ENCODE data around the gene CDKN2A.

Gene CDKN2A

DNA sequence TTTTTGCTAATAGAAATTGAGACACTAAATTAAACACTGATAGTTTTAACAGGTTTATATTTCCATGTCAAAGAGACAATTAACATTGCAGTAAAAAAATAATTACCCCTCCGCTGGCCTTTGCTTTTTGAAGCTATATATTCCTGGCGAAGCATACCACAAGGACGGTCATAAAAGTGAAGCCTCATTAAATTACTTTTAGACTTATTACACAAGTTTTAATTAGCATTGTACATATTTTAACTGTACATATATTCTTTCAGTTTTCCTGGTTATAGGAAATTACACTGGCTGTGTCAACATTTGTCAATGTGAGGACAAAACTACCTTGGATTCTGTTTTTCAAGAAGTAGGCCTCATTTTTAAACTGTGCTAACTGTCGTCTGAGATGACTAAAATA, 1.2 kb downstream of the CDKN2A start:
- Histone ChIP-seq H3K27ac (ENCODE audit: low read depth, low read length) (peak overlapping the region; percentile 91), H4K20me1 (ENCODE audit: low read depth, low read length) (peaks cover 7% of the 10 kb centered on the region; the same call in 1 of the 2 replicates), H3K4me2 (ENCODE audit: low read depth, low read length, poor library complexity, severe bottlenecking) (peak overlapping the region; percentile 93), H3K9me3 (ENCODE audit: insufficient read depth, low read length) (no peaks in the 10 kb centered on the region), H3K27me3 (ENCODE audit: low read length) (no peaks in the 10 kb centered on the region), H3K36me3 (ENCODE audit: low read length) (peaks cover 24% of the 10 kb centered on the region), H3K9me2 (replicated peaks; ENCODE audit: insufficient read depth, low read length) (no peaks in the 10 kb centered on the region), H3F3A (ENCODE audit: insufficient read depth) (peaks cover 8% of the 10 kb centered on the region), H3K4me3 (ENCODE audit: insufficient read depth, low read length, poor library complexity, severe bottlenecking) (peak overlapping the region; percentile 87), H3K9ac (ENCODE audit: low read length) (peak overlapping the region; percentile 88), H2AFZ (ENCODE audit: low read depth, low read length, severe bottlenecking) (peak overlapping the region; percentile 93), H3K79me2 (ENCODE audit: insufficient read depth, low read length) (peaks cover 66% of the 10 kb centered on the region)
- TF ChIP-seq, protein P1, sequence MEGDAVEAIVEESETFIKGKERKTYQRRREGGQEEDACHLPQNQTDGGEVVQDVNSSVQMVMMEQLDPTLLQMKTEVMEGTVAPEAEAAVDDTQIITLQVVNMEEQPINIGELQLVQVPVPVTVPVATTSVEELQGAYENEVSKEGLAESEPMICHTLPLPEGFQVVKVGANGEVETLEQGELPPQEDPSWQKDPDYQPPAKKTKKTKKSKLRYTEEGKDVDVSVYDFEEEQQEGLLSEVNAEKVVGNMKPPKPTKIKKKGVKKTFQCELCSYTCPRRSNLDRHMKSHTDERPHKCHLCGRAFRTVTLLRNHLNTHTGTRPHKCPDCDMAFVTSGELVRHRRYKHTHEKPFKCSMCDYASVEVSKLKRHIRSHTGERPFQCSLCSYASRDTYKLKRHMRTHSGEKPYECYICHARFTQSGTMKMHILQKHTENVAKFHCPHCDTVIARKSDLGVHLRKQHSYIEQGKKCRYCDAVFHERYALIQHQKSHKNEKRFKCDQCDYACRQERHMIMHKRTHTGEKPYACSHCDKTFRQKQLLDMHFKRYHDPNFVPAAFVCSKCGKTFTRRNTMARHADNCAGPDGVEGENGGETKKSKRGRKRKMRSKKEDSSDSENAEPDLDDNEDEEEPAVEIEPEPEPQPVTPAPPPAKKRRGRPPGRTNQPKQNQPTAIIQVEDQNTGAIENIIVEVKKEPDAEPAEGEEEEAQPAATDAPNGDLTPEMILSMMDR (IDR thresholded peaks at IDR 0.05; ENCODE audit: insufficient read depth, low read length, poor library complexity, severe bottlenecking), result no peak
- TF ChIP-seq EZH2phosphoT487 (conservative IDR thresholded peaks at IDR 0.05; ENCODE audit: low read length), result no peak

DNA sequence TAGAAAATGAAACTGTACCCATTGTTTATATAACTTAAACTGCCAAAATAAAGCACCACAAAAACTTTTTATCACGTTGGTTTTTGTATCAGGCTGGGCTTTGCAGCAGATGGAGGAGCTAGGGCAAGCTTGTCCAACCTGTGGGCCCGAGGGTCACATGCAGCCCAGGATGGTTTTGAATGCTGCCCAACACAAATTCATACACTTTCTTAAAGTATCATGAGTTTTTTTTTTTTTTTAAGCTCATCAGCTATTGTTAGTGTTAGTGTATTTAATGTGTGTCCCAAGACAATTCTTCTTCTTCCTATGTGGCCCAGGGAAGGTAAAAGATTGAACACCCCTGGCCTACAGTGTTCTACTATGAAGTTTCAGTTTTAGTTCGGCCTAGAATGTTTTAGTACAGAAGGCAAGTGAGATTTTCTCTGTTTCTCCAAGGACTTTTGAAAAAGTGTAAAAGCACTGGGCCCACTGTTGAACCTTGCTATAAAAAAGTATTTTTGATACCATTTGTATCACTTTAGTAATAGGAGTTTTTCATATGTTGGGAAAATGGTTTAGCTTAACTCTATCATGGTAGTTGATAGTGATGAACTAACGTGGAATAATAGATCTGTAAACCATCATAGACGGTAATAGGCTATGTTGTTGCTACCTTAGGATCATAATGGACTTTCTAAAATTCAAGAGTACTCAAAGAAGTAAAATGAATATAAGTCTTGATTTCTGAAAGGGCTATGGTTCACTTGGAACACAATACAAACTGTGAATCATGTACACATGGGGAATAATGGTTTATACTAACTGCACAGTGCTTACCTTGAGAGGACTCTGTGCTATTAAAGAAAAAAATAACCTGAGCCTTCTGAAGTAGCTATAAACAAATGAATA, 2.9 kb downstream of the CDKN2A start:
- Histone ChIP-seq H3K27me3 (ENCODE audit: low read length) (no peaks in the 10 kb centered on the region), H3K27ac (ENCODE audit: low read depth, low read length) (no peak overlapping the region), H3K4me3 (ENCODE audit: insufficient read depth, low read length, poor library complexity, severe bottlenecking) (peak overlapping the region; percentile 87)

DNA sequence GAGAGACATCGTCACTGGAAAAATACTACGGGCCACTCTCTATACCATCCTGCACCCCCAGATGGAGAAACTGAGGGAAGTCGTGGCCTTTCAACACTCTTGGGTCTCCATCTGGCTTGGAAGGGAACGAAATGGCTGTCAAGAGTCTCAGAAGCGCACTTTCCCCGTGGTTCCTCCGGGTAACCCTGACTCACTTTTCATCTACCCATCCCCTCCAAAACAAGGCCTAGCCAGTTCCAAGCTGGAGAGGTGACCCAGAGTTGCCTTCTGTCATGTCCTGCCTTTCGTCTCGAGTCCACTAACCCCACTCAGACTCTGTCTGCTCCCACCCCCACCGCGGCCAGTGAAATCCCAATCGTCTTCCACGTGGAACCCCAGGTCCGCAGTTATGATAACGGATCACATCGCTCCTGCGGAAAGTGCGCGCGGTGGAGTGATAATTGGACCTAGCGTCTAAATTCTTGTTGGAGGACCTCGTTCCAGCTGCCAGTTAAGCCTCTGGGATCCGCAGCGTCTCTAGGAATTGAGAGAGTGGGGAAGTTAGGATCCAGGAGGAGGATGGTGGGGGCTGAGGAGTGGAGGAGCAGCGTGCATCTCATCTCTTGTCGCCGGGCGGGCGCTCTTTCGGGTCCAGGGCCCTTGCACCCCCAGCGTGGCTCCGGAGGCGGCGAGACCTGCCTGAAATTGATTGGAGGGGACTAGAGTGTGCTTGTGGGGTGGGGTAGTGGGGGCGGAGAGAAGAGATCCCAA, 4.6 kb downstream of the CDKN2A start:
- Histone ChIP-seq H2AFZ (ENCODE audit: low read depth, low read length, severe bottlenecking) (no peak overlapping the region), H3K4me2 (ENCODE audit: low read depth, low read length, poor library complexity, severe bottlenecking) (no peak overlapping the region), H3K27ac (ENCODE audit: low read depth, low read length) (no peak overlapping the region), H3K9me3 (ENCODE audit: insufficient read depth, low read length) (no peaks in the 10 kb centered on the region), H3K36me3 (ENCODE audit: low read length) (peaks cover 34% of the 10 kb centered on the region; the same call in 1 of the 2 replicates), H3F3A (ENCODE audit: insufficient read depth) (peaks cover 4% of the 10 kb centered on the region), H3K4me3 (ENCODE audit: insufficient read depth, low read length, poor library complexity, severe bottlenecking) (no peak overlapping the region), H3K27me3 (ENCODE audit: low read length) (no peaks in the 10 kb centered on the region), H3K79me2 (ENCODE audit: insufficient read depth, low read length) (peaks cover 82% of the 10 kb centered on the region), H3K9ac (ENCODE audit: low read length) (no peak overlapping the region), H4K20me1 (ENCODE audit: low read depth, low read length) (peaks cover 7% of the 10 kb centered on the region; the same call in 1 of the 2 replicates), H3K9me2 (replicated peaks; ENCODE audit: insufficient read depth, low read length) (no peaks in the 10 kb centered on the region)
- no peak for TF ChIP-seq EZH2phosphoT487 (conservative IDR thresholded peaks at IDR 0.05; ENCODE audit: low read length)

More for the DNA sequence above, 2.9 kb downstream of the CDKN2A start:
- Histone ChIP-seq H3K79me2 (ENCODE audit: insufficient read depth, low read length) (peaks cover 79% of the 10 kb centered on the region), H3K9ac (ENCODE audit: low read length) (peak overlapping the region; percentile 22), H3K9me3 (ENCODE audit: insufficient read depth, low read length) (no peaks in the 10 kb centered on the region), H4K20me1 (ENCODE audit: low read depth, low read length) (peaks cover 7% of the 10 kb centered on the region; the same call in 1 of the 2 replicates), H3K4me2 (ENCODE audit: low read depth, low read length, poor library complexity, severe bottlenecking) (peak overlapping the region; percentile 93), H3K9me2 (replicated peaks; ENCODE audit: insufficient read depth, low read length) (no peaks in the 10 kb centered on the region), H2AFZ (ENCODE audit: low read depth, low read length, severe bottlenecking) (no peak overlapping the region), H3F3A (ENCODE audit: insufficient read depth) (peaks cover 8% of the 10 kb centered on the region), H3K36me3 (ENCODE audit: low read length) (peaks cover 24% of the 10 kb centered on the region)
- TF ChIP-seq EZH2phosphoT487 (conservative IDR thresholded peaks at IDR 0.05; ENCODE audit: low read length), result no peak
- TF ChIP-seq, protein P1 (IDR thresholded peaks at IDR 0.05; ENCODE audit: insufficient read depth, low read length, poor library complexity, severe bottlenecking), result no peak
